Measurements from ENCODE around the gene ELAVL1. TPM values are rescaled to one million over a fixed set of nuclear protein-coding genes. Genes with fewer than 3 reads are reported as not detected.

Gene ELAVL1
- total and polyA plus RNA-seq, 2 of the 13 experiments (the other 11 are each of a cell fraction or from before 2014, with no cell fraction given): 27.9 to 38.4 TPM

DNA sequence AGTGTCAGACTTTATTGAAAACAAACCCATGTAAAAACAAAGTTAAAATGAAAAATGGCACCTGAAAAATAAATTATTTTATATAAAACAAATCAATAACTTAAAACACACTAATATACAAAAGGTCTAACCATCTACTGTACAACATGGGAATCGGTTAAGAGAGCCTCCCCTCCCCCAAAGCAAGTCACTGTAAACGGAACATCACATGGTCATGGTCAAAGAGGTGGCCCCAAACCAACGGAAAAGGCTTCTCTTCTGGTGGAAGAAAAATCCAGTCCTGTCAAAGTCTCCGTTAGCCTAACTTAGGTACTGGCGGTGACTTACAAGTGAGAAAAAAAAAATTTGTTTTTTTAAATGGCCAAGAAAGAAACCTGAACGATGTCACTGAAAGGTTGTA, 46.2 kb downstream of the ELAVL1 start (continued):
- no peak for TF ChIP-seq PAWR (CRISPR knock-in tag; IDR thresholded peaks at IDR 0.05; ENCODE audit: borderline replicate concordance)
- TF ChIP-seq, protein P1, sequence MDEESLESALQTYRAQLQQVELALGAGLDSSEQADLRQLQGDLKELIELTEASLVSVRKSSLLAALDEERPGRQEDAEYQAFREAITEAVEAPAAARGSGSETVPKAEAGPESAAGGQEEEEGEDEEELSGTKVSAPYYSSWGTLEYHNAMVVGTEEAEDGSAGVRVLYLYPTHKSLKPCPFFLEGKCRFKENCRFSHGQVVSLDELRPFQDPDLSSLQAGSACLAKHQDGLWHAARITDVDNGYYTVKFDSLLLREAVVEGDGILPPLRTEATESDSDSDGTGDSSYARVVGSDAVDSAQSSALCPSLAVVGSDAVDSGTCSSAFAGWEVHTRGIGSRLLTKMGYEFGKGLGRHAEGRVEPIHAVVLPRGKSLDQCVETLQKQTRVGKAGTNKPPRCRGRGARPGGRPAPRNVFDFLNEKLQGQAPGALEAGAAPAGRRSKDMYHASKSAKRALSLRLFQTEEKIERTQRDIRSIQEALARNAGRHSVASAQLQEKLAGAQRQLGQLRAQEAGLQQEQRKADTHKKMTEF (CRISPR knock-in tag; IDR thresholded peaks at IDR 0.05): no peak
- TF ChIP-seq, protein P2, sequence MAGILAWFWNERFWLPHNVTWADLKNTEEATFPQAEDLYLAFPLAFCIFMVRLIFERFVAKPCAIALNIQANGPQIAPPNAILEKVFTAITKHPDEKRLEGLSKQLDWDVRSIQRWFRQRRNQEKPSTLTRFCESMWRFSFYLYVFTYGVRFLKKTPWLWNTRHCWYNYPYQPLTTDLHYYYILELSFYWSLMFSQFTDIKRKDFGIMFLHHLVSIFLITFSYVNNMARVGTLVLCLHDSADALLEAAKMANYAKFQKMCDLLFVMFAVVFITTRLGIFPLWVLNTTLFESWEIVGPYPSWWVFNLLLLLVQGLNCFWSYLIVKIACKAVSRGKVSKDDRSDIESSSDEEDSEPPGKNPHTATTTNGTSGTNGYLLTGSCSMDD (CRISPR knock-in tag; IDR thresholded peaks at IDR 0.05): no peak

DNA sequence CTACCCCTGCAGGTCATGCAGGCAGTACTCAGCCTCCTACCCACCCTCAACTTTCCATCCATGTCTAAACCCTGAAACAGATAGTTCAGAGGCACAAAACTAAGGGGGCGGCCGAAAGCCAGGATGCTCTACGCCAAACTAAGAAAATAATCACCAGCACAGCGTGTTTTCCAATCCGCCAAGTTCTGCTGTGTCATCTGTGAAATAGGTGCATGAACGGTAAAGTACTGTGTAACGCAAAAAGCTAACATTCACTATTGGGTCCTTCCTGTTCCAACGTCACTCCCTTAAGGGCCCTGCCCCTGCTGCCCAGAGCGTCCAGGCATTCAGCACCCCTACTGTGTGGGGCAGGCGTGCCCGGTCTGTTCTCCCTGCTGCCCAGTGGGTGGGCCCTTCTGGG, 49.7 kb downstream of the ELAVL1 start:
- no peak for FAIRE-seq
- Histone ChIP-seq H3K4me3 (replicated peaks in 1 of 3; ENCODE audit: insufficient read depth in 1 of 3, low read depth in 2 of 3, low read length in 3 of 3) (no peak overlapping the region), H3K27ac (ENCODE audit: extremely low read length, insufficient read depth, low read length) (no peak overlapping the region), H3K4me1 (ENCODE audit: insufficient read depth, low read length) (peaks cover 15% of the 10 kb centered on the region), H3K9ac (ENCODE audit: insufficient read depth, low read depth, low read length) (no peak overlapping the region), H3K36me3 (replicated peaks in 1 of 2; ENCODE audit: control insufficient read depth in 1 of 2, insufficient read depth in 2 of 2, low read length in 2 of 2) (peaks cover 4 to 14% of the 10 kb centered on the region in 2 experiments; a peak in 4 of 5 replicates), H3K9me3 (ENCODE audit: low read length) (no peaks in the 10 kb centered on the region), H2AFZ (ENCODE audit: low read length) (no peak overlapping the region), H3K4me2 (ENCODE audit: low read depth, low read length) (no peak overlapping the region), H3K79me2 (ENCODE audit: insufficient read depth, low read length) (no peaks in the 10 kb centered on the region), H4K20me1 (ENCODE audit: insufficient read depth, low read length) (no peaks in the 10 kb centered on the region), H3K27me3 (ENCODE audit: control insufficient read depth in 1 of 2, insufficient read depth in 2 of 2, low read length in 2 of 2) (no peaks in the 10 kb centered on the region)
- intact Hi-C loops (cut with micrococcal nuclease; ENCODE audit: unreplicated experiment): no loop called here
- DNase-seq (ENCODE audit: low spot score): no peak
- TF ChIP-seq ZNF790 (CRISPR knock-in tag; IDR thresholded peaks at IDR 0.05; ENCODE audit: borderline replicate concordance): no peak
- peak; percentile 45 for TF ChIP-seq RBM22 (optimal IDR thresholded peaks at IDR 0.05; ENCODE audit: low read length)
- TF ChIP-seq POLR2G (IDR thresholded peaks at IDR 0.05; ENCODE audit: low read depth, low read length): 0 out of 2 replicates have a peak, but pooled peaks have one; percentile 20
- TF ChIP-seq MLLT10 (CRISPR knock-in tag; IDR thresholded peaks at IDR 0.05): no peak
- in situ Hi-C loops (cut with HindIII; ENCODE audit: extremely low pct_ligation_motif_present, low pct_unique_long_range_greater_than_20kb): no loop called here
- no TSS peak for BruUV-seq (replicated peaks)
- ChIA-PET CTCF (ENCODE audit: low intra/inter-chr PET ratio, low total read pairs) (no interaction called here), POLR2A (no interaction called here)
- WGBS (ENCODE audit: low lambda C conversion rate): 94% methylated on average over 9 of the region's 11 CpGs
- peak; percentile 29; the same call in 2 of the 3 replicates for ATAC-seq
